GM12865 (cell line): ENCODE data around the gene P2RY12.

Experiments used
- DNase-seq: peaks from one replicate; pipeline ENCODE4 v3.0.0; 2010; ENCODE audit warnings: low read depth
- H3K4me3 ChIP-seq: 2 replicates; pipeline ENCODE4 v1.5.1; 2011; ENCODE audit warnings: mild to moderate bottlenecking, low read depth, low read length, control low read depth
- CTCF ChIP-seq: IDR thresholded peaks from 2 replicates; pipeline ENCODE4 v1.5.1; 2011; ENCODE audit warnings: low read length, control low read depth, low read depth, inconsistent platforms; ENCODE audit not compliant: insufficient read depth; ENCODE audit errors: missing control alignments

P2RY12 gene

GRCh38 chr3:151410891-151411559 lies 26.5 kb upstream of the P2RY12 start:
- no peak overlapping the region for H3K4me3 ChIP-seq
- DNase-seq = no peak
- TF ChIP-seq CTCF = no peak

DNA sequence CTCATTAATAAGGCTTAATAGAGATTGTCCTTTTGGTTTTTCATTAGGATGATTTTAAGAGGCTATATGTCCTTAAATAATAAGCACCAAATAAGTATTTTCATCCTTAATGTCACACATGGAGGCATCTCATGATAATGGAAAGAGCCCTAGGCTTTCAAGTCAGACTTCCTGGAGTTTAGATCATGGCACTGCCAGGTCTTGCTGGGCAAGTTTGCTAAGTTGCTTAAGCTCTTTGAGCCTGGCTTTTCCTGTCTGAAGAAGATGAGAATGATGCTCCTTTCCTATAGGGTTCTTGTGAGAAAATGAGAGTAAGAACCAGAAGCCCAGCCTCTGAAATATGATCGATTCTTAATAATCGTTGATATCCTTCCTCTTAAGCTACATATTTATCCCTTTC lies 23.4 kb upstream of the P2RY12 start:
- no peak for TF ChIP-seq CTCF
- DNase-seq = no peak
- no peak overlapping the region for H3K4me3 ChIP-seq

DNA sequence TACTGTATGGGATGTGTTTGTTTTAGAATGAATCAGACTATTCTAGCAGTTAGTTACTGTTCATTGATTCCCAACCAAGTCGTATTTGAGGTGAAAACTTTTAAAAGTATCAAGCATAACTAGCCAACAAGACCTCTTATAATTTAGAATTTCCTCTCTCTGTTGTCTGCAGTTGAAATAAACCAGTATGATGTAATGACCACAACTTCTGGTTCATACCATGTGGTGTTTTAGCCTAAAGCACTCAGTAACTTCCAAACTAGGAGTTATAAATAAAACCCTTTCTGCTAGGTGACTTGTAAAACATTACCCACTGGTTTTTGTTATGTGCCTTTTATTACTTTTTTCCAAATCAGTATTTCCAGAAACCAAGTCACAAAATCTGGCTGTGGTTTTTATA lies 19.8 kb upstream of the P2RY12 start:
- TF ChIP-seq CTCF = no peak
- no peak for DNase-seq

GRCh38 chr3:151403246-151403645 lies 18.7 kb upstream of the P2RY12 start:
- H3K4me3 ChIP-seq = no peak overlapping the region
- no peak for DNase-seq
- no peak for TF ChIP-seq CTCF

More for the DNA sequence above, 19.8 kb upstream of the P2RY12 start:
- no peak overlapping the region for H3K4me3 ChIP-seq

DNA sequence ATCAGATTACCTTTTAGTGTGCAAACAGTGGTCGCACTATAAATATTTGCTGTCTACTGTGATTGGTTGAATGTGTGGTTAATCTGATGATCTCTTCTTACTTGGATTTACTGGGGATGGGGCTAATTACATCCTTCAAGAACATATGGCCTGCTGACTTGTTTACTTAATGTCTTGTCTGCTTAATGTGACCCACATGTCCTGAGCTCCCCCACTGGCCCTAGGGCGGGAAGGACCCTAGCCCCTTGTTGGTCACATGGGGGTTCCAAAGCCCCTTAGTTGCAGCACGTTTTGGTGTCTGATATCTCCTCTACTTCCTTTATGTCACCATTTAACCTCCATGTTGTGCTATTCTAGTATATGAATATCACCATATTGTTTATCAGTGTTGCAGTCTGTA lies 17.8 kb upstream of the P2RY12 start:
- H3K4me3 ChIP-seq = no peak overlapping the region
- no peak for TF ChIP-seq CTCF
- DNase-seq = no peak

DNA sequence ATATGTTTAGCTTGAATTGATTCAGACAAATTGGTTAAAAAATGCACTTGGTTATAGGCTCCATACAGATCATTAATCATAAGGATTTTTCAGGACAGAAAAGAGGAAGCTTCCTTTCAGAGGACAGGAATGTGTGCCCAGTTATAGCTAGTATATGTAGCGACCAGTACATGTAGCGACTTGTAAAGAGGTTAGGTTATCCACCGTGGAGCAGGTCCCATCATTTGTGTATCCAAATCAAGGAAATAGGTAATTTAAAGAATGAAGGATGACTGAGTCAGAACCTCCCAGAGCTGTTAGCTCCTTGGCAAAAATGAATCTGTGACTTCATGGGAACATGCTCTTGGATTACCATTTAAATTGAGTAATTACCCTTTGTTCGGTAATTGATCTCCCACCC lies 15.8 kb upstream of the P2RY12 start:
- H3K4me3 ChIP-seq = no peak overlapping the region
- no peak for DNase-seq
- TF ChIP-seq CTCF = no peak

DNA sequence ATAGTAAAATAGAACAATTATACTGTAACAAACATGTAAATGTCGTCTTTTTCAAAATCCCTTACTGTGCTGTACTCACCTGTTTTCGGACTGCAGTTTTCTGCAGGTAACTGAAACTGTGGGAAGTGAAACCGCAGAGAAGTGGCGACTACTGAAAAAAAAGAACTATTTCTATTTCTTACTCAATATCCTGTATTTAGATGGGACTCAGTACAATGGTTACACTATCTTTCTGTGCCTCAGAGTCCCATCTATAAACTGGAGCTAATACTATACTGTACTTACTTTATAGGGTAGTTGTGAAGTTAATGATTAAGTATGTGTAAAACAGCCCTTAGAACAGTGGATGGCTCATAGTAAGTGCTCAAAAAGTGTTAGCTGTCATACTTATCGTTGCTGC lies 14.3 kb upstream of the P2RY12 start:
- DNase-seq = peak; percentile 17
- no peak for TF ChIP-seq CTCF
- no peak overlapping the region for H3K4me3 ChIP-seq
